DMS 273 (cell line): Measurements from ENCODE around the gene FAM47E.
"Not testable (repeated sequence)": the region's sequence is repeated elsewhere in the genome, so short reads cannot be mapped to it uniquely, and the experiment has no call there.

Experiments used
- DNase-seq: peaks from one replicate; lab custom pipeline; 2025; ENCODE audit not compliant: unreplicated experiment; lab: John Stamatoyannopoulos, UW

FAM47E gene

DNA sequence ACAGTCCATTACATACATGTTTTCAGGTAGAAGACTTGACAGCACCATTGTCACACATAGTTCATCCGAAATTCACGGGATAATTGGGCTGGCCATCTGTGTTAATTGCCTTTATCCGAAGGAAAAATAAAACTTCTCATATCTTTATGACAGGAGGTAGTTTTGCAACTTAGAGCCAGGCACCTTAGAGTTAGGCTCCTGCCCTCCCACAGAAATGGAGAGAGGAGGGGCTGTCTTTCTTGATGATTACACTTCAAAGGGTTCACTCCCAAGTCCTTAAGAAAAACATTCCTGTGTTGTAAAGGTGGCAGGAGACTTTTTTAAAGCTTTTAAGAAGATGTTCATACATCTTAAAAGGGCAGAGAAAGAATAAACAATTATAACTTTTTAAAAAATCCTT lies 27.4 kb upstream of the FAM47E start:
- DNase-seq: no peak

DNA sequence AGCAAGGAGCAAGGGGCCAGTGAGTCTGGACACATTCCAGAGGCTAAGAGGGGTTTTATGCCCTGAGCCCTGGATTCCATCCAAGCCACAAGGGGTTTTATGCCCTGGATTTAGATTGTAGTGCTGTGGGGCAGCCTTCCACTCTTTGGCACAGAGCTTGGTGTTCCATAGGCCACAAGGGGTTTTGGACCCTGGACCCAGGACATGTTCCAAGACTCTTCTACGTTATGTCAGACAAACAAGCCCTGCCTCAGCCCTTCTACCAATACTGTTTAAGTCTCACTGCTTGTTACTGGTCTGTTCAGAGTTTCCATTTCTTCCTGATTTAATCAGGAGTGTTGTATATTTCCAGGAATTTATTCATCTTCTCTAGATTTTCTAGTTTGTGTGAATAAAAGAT lies 25.1 kb upstream of the FAM47E start:
- no peak for DNase-seq

DNA sequence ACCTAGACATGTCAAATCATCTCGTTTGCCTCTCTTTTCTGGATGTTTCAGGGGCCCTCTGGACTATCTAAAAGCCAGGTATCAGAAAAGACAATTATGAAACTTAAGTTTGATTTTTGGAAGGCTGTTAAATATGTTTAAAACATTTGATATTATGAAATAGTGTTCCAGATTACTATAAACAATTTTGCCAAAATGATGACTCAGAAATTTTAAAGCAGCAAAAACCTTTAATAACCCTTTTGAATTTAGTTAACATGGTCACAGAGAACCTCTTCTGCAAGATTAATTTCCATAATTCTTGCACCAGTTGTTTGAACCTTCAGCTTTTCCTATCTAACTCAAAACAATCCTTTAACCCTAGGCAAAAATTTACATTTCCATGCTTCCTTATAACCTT lies 18.8 kb upstream of the FAM47E start:
- no peak for DNase-seq

DNA sequence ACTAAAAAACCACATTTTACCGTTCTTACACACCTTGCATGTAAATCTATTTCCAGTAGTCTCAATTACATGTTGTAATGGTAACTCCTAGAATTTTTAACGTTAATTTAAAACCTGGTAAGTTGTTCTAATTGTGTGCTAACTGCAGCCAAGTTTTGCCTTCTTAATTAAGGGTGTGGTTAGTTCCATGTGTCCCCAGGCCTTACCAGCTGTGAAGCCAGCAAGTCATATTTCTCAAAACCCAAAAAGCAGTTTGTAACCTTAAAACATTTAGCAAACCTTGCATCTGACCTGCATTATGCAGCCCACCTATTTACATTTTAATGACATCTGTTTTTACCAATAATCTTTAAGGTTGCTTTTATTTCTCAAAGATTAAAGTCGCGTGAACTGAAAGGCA lies 18.4 kb upstream of the FAM47E start:
- DNase-seq: peak; percentile 15

DNA sequence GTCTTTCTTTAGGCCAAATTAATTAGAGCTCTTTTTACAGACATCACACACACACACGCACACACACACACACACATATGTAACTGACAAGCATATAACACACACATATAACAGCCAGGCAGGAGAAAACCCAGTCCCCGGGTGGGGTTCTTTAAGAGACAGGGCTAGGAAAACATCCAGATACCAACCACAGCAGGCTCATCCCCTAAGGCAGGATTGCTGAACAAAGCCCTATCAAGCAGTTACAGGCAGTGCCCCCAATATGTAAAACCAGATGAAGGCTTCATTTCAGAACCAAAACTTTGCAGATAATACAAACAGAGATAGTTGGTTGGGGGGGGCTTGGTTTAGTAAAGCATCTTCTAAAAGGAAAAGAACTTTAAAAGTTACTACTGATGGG lies 18.0 kb upstream of the FAM47E start:
- peak; percentile 20 for DNase-seq

DNA sequence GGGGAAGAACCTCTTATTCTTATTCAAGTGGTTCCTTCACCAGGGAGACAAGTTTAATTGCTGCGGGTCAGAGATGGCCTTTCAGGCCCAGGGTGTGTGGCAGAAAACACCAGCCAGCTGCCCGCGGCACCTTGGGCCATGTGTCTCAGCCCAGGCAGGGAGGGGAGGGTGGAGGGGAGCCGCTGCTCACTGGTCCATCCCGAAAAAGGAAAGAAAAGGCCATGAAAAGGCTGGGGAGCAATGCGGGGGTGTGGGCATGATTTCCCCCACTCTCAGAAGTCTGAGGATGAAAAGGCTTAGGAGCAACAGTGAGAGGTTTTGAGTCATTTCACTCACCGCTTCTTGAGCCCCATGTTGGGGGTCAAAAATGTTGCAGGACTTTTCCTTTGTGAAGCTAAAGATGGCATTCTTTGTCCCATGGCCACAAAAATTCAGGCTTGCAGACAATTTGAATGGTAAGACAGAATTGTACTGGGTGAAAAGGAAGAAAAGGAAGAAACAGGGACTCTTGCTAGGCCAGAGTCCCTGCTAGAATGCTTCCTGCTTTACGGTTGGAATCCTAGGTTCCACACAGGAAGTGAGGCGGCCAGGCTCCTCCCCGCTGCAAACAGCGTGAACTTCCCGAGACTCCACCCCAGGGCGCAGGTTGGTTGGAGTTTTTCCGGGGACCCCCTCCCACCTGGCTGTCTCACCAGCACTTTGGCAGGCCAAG lies 17.4 kb upstream of the FAM47E start:
- peak; percentile 61 for DNase-seq

DNA sequence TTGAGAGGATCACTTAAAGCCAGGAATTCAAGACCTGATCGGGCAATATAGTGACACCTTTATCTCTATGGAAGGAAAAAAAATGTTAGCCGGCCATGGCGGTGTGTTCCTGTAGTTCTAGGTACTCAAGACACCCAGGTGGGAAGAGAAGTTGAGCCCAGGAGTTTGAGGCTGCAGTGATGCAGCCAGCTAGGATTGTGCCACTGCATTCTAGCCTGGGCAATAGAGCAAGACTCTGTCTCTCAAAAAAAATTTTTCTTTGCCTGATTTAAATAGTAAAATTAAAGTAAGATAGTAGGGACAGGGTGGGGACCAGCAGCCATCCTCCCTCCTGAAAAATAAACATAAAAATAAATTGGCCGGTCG lies 16.9 kb upstream of the FAM47E start:
- no peak for DNase-seq

DNA sequence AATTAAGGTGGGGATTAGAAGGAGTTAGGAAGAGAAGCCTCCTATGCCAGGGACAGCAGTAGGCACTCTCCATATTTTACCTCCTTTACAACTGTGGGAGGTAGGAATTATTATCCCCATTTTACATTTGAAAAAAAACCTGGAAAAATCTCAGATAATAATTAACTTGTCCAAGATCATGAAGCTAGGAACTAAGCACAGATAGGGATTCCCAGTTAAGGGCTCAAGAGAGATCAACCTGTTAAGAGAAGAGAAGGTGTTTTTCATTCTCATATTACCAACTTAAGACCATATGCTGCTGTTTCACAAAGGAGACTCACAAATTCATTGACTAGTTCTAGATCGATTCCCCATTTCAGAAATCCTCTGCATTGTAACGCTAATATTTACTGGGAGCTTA lies 16.1 kb upstream of the FAM47E start:
- DNase-seq: no peak

DNA sequence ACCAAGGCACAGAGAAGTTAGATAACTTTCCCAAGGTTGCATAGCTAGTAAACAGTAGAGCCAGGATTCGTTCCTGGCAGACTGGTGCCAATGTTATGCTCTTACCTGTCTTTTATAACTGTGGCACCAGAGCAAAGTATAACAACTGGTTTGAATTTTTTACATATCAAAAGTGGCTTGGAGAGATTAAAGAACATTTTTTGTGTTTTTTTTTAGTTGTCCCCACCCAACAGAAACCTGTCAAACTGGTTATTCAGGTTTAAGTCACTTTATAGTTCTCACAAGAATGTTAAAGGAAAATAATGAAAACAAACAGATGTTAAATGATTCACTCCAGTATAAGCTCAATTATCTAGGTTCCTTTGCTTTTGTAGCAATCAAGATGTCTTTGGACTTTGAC lies 15.6 kb upstream of the FAM47E start:
- DNase-seq: no peak

DNA sequence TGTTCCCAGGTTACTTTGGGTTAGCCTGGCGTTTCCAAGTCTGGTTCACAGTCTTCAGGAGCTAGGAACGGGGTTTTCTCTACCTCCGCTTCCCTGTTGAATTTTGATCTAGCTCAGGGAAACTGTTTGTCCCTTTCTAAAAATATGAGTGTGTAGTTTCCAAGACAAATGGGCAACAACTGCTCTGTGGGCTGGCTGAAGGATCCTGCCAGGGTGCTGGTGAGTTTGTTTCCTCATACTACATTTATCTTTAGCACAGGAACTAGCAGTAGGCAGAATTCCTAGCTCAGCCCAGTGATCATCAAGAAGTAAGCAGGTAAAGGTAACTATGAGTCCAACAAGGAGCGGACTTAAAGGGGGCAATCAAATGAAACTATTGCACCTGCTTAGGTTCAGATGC lies 13.3 kb upstream of the FAM47E start:
- no peak for DNase-seq

DNA sequence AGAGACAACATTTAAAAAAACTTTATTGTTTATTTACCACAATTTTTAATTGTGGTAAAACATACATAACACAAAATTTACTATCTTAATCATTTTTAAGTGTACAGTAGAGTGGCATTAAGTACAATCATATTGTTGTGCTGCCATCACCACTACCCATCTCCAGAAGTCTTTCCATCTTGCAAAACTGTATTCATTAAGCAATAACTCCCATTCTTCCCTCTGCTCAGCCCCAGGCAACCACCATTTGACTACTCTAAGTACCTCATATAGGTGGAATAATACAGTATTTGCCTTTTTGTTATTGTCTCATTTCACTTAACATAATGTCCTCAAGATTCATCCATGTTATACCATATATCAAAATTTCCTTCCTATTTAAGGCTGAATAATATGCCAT lies 12.8 kb upstream of the FAM47E start:
- DNase-seq: no peak

DNA sequence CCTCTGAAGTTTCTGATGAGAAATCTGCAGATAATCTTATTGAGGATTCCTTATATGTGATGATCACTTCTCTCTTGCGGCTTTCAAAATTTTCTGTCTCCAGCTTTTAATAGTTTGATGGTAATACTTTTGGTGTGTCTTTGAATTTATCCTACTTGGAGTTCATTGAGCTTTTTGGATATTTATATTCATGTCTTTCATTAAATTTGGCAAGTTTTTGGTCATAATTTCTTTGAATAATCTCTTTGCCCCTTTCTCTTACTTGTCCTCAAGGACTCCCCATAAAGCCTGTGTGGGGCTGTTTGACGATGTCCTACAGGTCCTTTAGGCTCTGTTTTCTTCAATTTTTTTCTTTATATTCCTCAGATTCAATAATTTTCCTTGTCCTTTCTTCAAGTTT lies 11.3 kb upstream of the FAM47E start:
- no peak for DNase-seq

DNA sequence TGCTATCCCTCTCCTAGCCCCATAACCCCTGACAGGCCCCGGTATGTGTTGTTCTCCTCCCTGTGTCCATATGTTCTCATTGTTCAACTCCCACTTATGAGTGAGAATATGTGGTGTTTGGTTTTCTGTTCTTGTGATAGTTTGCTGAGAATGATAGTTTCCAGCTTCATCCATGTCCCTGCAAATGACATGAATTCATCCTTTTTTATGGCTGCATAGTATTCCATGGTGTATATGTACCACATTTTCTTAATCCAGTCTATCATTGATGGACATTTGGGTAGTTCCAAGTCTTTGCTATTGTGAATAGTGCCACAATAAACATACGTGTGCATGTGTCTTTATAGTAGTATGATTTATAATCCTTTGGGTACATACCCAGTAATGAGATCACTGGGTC lies 7.6 kb upstream of the FAM47E start:
- DNase-seq: not testable (repeated sequence)

DNA sequence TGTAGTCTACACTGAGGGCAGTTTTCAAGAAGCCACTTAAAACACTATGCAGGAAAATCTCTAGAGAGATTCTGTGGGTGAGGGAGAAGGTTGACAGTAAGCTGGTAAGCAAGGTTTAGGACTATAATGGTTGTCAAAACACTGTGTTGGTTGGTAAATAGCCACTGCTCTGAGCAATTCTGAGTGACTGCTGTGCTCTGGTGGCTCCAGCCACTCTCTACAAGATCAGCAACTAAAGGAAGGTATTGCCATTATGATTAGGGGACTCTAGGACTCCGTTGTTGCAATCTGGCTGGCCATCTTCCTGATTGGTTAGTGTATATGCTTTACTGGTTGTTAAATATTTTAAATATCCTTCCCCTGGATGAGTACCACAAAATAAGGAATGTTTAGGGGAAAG lies 5.5 kb upstream of the FAM47E start:
- DNase-seq: no peak

DNA sequence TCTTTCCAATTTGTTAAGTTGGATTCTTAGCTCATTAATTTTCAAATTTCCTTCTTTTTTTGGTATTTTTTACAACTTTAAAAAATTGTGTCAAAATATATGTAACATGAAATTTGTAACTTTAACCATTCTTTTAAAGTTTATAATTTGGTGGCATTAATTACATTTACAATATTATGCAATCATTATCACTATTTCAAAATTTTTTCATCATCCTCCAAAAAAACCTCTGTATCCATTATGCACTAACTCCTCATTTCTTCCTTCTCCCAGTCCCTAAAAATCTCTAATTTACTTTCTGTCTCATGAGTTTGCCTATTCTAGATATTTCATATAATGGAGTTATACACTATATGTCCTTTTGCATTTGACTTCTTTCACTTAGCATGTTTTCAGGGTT lies 4.7 kb upstream of the FAM47E start:
- DNase-seq: no peak

DNA sequence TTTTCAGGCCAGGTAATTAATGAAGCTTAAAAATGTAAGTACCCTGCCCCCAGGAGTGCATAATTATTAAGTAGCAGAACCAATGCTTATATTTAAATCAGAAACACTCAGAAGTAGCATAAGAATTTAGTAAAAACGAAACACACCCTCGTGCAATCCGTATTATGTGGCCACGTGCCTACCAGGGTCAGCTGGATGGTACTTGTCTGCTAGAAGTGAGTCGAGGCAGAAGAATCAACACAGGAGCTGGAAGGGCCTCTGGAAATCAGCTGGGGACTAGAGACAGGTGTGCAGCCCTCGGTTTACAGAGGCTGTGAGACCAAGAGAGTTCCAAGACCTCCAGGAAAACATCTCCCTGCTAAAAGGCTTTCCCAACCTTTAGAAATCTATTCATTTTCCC lies 559 bp upstream of the FAM47E start:
- no peak for DNase-seq

DNA sequence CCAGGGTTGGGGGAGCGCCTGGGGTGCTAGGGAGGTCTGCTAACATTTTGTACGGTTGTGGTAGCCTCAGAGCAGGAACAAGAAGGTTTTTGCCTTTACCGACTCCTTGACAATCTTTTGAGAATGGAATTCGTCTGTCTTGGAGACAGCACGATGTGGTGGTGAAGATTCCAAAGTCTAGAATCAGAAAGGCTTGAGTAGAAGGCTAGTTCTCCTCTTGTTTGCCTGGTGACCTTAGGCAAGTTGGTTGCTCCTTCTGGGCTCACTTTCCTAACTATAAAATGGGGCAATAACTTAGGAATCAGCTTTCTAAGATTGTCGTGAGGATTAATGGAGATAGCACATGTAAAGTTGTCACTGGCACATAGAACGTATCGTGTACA lies 741 bp downstream of the FAM47E start:
- DNase-seq: no peak

DNA sequence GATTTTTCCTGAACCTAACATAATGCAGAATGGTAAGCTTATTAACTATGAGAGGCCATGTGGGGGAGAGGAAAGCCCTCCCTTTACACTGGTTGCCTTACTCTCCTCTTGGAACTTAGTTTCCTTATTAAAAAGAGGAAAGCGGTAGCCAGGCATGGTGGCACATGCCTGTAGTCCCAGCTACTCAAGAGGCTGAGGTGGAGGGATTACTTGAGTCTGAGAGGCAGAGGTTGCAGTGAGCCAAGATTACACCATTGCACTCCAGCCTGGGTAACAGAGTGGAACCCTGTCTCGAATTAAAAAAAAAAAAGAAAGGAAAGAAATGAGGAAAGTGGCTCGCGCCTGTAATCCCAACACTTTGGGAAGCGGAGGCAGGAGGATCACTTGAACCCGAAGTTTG lies 2.0 kb downstream of the FAM47E start:
- no peak for DNase-seq

DNA sequence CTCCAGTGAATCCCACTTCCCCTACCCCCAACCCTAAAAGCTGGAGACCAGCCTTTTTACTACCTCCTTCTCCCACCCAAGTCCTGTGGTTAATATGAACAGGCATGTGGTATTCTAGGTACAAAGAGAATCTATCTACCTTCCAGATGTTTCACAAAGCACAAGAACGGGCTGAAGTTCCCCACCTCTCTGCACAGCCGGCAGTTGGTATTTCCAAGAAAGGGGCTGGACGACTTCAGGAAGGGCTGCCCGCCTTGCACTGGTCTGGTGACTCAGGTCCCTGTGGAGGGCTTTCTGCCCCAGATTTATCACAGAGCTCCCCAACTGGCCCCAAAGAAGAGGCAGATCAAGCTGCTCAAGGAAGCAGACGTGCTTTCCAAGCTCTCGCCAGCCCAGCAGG lies 4.5 kb downstream of the FAM47E start:
- no peak for DNase-seq

DNA sequence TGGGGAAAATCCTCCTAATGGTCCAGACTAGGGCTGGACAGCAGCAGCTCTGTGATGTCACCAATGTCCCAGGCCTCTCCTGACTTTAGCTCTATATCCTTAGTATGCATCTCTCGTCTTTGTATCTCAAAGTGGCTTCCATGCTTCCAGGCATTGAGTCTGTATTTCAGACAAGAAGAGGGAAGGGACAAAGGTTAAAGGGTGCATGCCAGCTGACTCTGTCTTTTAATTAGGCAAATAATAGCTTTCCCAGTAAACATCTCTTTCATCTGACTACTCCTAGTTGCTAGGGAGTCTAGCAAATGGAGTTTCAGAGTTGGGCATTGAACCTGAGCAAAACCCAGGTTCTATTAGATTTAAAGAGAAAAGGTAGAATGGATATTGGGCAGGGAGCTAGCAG lies 5.4 kb downstream of the FAM47E start:
- no peak for DNase-seq

DNA sequence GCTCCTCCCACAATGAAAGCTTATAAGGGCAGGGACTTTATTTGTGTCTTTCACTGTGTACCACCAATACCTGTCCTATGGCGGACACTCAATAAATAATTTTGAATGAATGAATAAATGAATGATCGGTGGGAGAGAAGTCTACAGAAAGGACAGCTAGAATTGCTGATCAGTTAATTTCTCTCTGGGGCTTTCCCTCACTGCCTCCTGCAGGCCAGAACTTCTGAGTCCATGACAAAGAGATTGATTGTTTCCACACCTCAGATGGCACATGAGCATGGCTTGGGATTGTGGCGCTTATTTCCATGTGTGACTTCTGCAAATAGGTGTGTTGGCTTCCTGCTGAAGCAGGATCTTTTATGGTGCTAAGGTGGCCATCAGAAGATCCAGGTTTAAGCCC lies 6.3 kb downstream of the FAM47E start:
- DNase-seq: no peak

DNA sequence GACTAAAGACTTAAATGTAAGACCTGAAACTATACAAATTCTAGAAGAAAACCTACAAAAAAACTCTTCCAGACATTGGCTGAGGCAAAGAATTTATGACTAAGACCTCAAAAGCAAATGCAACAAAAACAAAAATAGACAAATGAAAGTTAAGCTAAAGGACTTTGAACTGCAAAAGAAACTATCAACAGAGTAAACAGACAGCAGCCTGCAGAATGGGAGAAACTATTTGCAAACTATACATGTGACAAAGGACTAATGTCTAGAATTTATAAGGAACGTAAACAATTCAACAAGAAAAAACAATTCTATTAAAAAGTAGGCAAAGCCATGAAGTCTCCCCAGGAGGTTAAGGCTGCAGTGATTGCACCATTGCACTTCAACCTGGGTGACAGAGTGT lies 9.1 kb downstream of the FAM47E start:
- no peak for DNase-seq

DNA sequence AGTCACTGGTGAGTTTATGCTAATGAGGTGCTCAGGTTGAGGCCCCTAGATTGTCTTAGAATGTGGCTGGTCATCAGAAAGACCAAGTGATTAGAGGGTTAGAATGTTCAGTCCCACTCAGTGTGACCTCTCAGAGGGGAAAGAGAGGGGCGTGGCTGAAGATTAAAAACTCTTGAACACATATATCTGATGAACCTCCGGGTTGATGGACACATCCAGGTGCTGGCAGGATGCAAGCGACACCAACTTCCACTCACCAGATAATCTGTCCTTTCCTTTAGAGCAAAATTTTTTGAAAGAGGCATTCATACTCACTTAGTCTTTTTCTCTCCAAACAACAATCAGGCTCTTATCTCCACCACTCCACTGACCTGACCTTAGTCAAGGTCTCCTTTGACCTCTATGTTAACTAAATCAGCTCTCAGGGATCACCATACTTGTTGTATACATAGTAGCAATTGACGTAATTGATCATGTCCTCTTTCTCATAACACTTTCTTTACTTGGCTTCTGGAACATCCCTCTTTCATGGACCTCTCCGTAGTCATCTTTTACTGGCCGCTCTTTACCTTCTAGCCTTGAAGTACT lies 14.2 kb downstream of the FAM47E start:
- DNase-seq: no peak
